Activated naive CD4-positive, alpha-beta T cell treated with anti-CD3 and anti-CD28 coated beads for 36 hours (primary cell): ENCODE results near the gene KLHL29. TPM values are rescaled to one million over a fixed set of nuclear protein-coding genes. Genes with fewer than 3 reads are reported as not detected.

Source experiments
- CTCF ChIA-PET: fragments of 350-600 bp; sonication (Branson Sonifier 250); formaldehyde crosslinking; loops from one replicate; lab custom pipeline; 2021; ENCODE audit warnings: antibody characterized with exemption; lab: Charles Lee
- DNase-seq: peaks from one replicate; pipeline ENCODE4 v3.0.0-alpha.2; 2020
- H3K27ac Mint-ChIP-seq: one replicate; pipeline ENCODE4 v1.8.0; 2021; ENCODE audit warnings: mild to moderate bottlenecking, mixed read lengths
- H3K27me3 Mint-ChIP-seq: one replicate; pipeline ENCODE4 v1.8.0; 2021; ENCODE audit warnings: low read depth, mixed read lengths
- H3K36me3 Mint-ChIP-seq: one replicate; pipeline ENCODE4 v1.8.0; 2021; ENCODE audit warnings: low read depth, mixed read lengths
- H3K4me1 Mint-ChIP-seq: one replicate; pipeline ENCODE4 v1.8.0; 2021; ENCODE audit warnings: low read depth, mixed read lengths
- H3K4me3 Mint-ChIP-seq: one replicate; pipeline ENCODE4 v1.8.0; 2021; ENCODE audit warnings: mild to moderate bottlenecking, moderate library complexity, mixed read lengths
- H3K9me3 Mint-ChIP-seq: one replicate; pipeline ENCODE4 v1.8.0; 2021; ENCODE audit warnings: mixed read lengths
- intact Hi-C: fragments of 100-400 bp; cut with micrococcal nuclease; formaldehyde crosslinking; loops from one replicate; pipeline ENCODE4 v1.15.1; 2023
- total RNA-seq, 2 experiments: library from RNA; stranded (reverse); gene quantifications; one replicate each; pipeline ENCODE4 v1.2.3, GENCODE V29; 2021

KLHL29 gene
- total RNA-seq, 2 experiments from 2014 or later: 2.4 to 2.9 TPM

- DNase-seq: no peak
- intact Hi-C loops: no loop called here
- CTCF ChIA-PET: no interaction called here
- H3K4me3 Mint-ChIP-seq: no peak overlapping the region
- H3K4me1 Mint-ChIP-seq: no peaks in the 10 kb centered on the region
- H3K27me3 Mint-ChIP-seq: no peaks in the 10 kb centered on the region
- H3K36me3 Mint-ChIP-seq: no peaks in the 10 kb centered on the region
- H3K27ac Mint-ChIP-seq: no peak overlapping the region
- no peaks in the 10 kb centered on the region for H3K9me3 Mint-ChIP-seq
These were observed 305.6 kb downstream of the KLHL29 start for GRCh38 chr2:23690421-23691105.

GRCh38 chr2:23691106-23691470, 306.1 kb downstream of the KLHL29 start:
- no peaks in the 10 kb centered on the region for H3K36me3 Mint-ChIP-seq

DNA sequence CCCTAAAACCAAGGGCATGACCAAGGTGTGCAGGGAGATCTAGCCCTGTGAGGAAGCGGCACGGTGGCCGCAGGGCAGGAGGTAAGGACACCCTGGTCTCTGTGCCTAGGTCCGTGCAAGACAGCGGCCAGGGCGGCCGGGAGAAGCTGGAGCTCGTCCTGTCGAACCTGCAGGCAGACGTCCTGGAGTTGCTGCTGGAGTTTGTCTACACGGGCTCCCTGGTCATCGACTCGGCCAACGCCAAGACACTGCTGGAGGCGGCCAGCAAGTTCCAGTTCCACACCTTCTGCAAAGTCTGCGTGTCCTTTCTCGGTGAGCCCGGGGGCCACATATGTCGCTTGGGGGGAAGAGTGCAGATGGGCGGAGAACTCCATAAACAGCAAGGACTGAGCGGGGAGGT, 306.6 kb downstream of the KLHL29 start:
- DNase-seq: no peak
- H3K36me3 Mint-ChIP-seq: no peaks in the 10 kb centered on the region
- H3K9me3 Mint-ChIP-seq: no peaks in the 10 kb centered on the region
- H3K27me3 Mint-ChIP-seq: no peaks in the 10 kb centered on the region
- H3K4me3 Mint-ChIP-seq: no peak overlapping the region
- no peaks in the 10 kb centered on the region for H3K4me1 Mint-ChIP-seq
- intact Hi-C loops: no loop called here
- CTCF ChIA-PET: no interaction called here
- H3K27ac Mint-ChIP-seq: no peak overlapping the region

More at GRCh38 chr2:23691106-23691470, 306.1 kb downstream of the KLHL29 start:
- CTCF ChIA-PET: no interaction called here
- Mint-ChIP-seq H3K27me3 (no peaks in the 10 kb centered on the region), H3K9me3 (no peaks in the 10 kb centered on the region), H3K4me3 (no peak overlapping the region), H3K4me1 (no peaks in the 10 kb centered on the region), H3K27ac (no peak overlapping the region)
- DNase-seq: no peak
- intact Hi-C loops: no loop called here

DNA sequence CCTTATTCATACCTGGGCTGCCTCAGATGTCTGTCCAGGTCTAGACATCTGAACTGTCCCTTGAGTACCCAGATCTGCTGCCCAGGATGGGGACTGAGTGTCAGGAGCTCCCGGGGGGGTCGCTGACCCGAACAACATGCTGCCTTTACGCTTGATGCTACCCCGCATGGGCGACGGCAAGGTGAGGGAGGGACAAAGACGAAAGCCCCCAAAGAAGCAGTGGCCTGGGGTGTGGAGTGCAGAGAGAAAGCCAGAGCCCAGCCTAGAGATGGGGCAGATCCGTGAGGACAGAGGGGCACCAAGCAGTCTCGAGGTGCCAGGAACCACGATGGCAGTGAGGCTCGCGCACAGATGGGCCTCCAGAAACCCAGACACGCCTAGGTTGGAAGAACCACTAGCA, 307.3 kb downstream of the KLHL29 start:
- H3K4me1 Mint-ChIP-seq: no peaks in the 10 kb centered on the region
- no peak overlapping the region for H3K4me3 Mint-ChIP-seq
- no peaks in the 10 kb centered on the region for H3K36me3 Mint-ChIP-seq
- CTCF ChIA-PET: no interaction called here
- intact Hi-C loops: no loop called here
- no peaks in the 10 kb centered on the region for H3K27me3 Mint-ChIP-seq
- no peaks in the 10 kb centered on the region for H3K9me3 Mint-ChIP-seq
- DNase-seq: no peak
- no peak overlapping the region for H3K27ac Mint-ChIP-seq

GRCh38 chr2:23692851-23693605, 308.0 kb downstream of the KLHL29 start:
- CTCF ChIA-PET: no interaction called here
- DNase-seq: no peak
- Mint-ChIP-seq H3K36me3 (no peaks in the 10 kb centered on the region), H3K27me3 (no peaks in the 10 kb centered on the region), H3K4me1 (no peaks in the 10 kb centered on the region), H3K4me3 (no peak overlapping the region), H3K27ac (no peak overlapping the region), H3K9me3 (no peaks in the 10 kb centered on the region)
- intact Hi-C loops: no loop called here

- Mint-ChIP-seq H3K36me3 (no peaks in the 10 kb centered on the region), H3K9me3 (no peaks in the 10 kb centered on the region), H3K27me3 (no peaks in the 10 kb centered on the region), H3K27ac (no peak overlapping the region), H3K4me3 (no peak overlapping the region), H3K4me1 (no peaks in the 10 kb centered on the region)
- CTCF ChIA-PET: no interaction called here
- no peak for DNase-seq
- intact Hi-C loops: no loop called here
These were observed 308.6 kb downstream of the KLHL29 start for GRCh38 chr2:23693606-23693951.

DNA sequence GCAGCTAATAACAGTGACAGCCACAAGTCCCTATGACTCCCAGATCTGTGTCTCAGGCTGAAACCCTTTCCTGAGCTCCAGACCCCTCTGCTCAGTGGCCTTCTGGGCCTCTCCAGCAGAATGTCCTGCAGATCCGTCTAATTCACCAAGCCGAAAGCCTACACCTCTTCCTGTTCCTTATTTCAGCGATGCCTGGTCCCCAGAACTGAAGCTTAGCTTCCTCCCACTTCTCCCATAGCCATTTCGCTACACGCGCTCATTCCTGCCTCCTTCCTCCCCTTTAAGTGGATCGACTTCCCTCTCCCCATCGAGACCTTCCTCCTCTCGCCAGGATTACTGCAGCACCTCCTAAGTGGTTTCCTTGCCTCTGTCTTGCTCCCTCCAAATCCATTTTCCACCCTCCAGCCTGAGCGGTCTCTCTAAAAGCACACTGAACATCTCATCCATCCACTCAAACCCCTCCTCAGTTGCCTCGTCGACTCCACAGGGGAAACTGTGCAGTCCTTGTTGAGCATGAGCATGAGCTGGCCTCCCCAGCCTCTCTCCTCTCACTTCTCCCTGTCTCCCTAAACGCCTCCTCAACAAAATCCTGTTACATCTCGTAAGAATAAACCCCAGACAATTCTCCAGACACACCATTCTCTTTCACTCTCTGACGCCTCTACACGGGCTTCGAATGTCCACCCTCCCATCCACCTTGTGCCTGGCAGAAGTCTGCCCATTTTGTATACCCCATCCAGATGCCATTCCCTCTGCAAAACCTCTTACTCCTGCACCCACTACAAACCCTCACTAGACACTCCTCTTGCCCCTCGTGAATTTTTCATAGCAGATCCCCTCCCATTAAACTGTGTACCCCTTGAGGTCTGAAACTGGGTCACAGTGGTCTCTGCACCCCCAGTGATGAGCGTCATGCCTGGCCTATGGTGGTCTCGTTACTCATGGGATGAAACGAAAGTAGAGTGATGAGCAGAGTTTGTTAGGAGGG, 309.4 kb downstream of the KLHL29 start:
- H3K9me3 Mint-ChIP-seq: no peaks in the 10 kb centered on the region
- DNase-seq: no peak
- no peaks in the 10 kb centered on the region for H3K4me1 Mint-ChIP-seq
- no peak overlapping the region for H3K27ac Mint-ChIP-seq
- H3K4me3 Mint-ChIP-seq: no peak overlapping the region
- no peaks in the 10 kb centered on the region for H3K27me3 Mint-ChIP-seq
- CTCF ChIA-PET: no interaction called here
- intact Hi-C loops: no loop called here
- no peaks in the 10 kb centered on the region for H3K36me3 Mint-ChIP-seq

DNA sequence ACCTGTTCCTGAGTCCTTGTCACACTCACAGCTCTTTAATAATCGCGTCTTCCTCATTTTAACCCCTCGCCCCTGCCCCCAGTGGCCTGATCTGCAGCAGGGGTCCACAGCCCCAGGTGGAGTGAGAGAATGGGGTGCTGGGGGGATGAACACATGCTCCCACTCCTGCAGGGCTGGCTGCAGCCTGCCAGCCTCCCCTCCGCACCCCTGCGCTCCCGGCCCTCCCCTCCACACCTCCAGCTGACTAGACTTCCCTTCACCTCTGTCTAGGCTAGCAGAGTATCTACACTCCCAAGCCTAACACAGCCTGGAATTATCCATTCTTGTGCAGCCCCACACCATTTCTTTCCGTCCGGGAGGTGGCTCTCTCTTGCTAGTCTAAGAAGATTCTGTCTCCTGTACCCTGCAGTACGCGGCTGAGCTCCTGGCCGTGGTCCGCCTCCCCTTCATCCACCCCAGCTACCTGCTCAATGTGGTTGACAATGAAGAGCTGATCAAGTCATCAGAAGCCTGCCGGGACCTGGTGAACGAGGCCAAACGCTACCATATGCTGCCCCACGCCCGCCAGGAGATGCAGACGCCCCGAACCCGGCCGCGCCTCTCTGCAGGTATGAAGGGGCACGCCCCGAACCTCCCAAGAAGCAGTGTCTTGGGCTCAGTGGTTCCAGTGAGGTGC, 310.4 kb downstream of the KLHL29 start:
- Mint-ChIP-seq H3K36me3 (peaks cover 4% of the 10 kb centered on the region), H3K4me1 (no peaks in the 10 kb centered on the region), H3K27me3 (no peaks in the 10 kb centered on the region), H3K27ac (no peak overlapping the region), H3K4me3 (no peak overlapping the region), H3K9me3 (no peaks in the 10 kb centered on the region)
- CTCF ChIA-PET: no interaction called here
- DNase-seq: no peak
- intact Hi-C loops: no loop called here

DNA sequence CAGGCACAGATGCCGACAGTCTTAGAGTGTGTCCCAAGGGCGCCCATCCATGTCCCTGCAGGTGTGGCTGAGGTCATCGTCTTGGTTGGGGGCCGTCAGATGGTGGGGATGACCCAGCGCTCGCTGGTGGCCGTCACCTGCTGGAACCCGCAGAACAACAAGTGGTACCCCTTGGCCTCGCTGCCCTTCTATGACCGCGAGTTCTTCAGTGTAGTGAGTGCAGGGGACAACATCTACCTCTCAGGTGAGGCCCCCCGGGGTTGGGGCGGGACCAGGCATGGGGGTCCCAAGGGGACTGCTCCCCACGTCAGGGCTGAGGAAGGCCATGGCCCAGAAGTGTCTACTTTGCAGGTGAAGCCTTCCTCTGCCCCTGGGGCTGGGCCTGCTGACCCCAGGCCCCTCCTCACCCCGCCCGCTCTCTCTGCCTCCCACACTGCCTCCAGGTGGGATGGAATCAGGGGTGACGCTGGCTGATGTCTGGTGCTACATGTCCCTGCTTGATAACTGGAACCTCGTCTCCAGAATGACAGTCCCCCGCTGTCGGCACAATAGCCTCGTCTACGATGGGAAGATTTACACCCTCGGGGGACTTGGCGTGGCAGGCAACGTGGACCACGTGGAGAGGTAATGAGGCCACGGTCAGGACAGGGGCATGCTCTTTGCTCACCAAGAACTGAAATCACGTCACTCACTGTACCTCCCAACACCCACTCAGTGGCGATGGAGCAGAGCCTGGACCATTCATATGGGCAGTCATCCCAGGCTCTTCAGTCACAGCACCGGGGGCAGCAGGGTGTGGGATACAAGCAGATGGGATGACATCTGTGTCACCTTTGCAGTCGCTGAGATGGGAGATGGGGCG, 311.1 kb downstream of the KLHL29 start:
- no peaks in the 10 kb centered on the region for H3K9me3 Mint-ChIP-seq
- no peaks in the 10 kb centered on the region for H3K4me1 Mint-ChIP-seq
- CTCF ChIA-PET: no interaction called here
- H3K36me3 Mint-ChIP-seq: peaks cover 4% of the 10 kb centered on the region
- H3K4me3 Mint-ChIP-seq: no peak overlapping the region
- no peak for DNase-seq
- H3K27me3 Mint-ChIP-seq: no peaks in the 10 kb centered on the region
- H3K27ac Mint-ChIP-seq: no peak overlapping the region
- intact Hi-C loops: no loop called here

DNA sequence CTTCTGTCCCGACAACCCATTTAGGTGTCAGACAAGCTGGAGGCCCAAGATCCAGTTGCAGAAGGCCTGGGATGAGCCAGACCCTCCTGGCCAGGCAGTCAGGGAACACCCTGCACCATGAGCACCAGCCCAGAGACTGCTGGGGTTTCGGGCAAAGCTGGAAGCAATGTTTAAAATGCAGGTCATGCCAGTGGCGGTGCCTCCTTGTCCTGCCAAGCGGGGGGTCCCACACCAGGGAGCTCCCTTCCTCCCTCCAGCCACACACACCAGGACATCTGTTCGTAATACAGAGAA, 311.7 kb downstream of the KLHL29 start:
- intact Hi-C loops: no loop called here
- no peak overlapping the region for H3K27ac Mint-ChIP-seq
- no peaks in the 10 kb centered on the region for H3K9me3 Mint-ChIP-seq
- no peaks in the 10 kb centered on the region for H3K27me3 Mint-ChIP-seq
- DNase-seq: no peak
- H3K4me3 Mint-ChIP-seq: no peak overlapping the region
- CTCF ChIA-PET: no interaction called here
- peaks cover 4% of the 10 kb centered on the region for H3K36me3 Mint-ChIP-seq
- H3K4me1 Mint-ChIP-seq: no peaks in the 10 kb centered on the region

- no peak for DNase-seq
- intact Hi-C loops: no loop called here
- no peak overlapping the region for H3K27ac Mint-ChIP-seq
- peaks cover 4% of the 10 kb centered on the region for H3K36me3 Mint-ChIP-seq
- no peaks in the 10 kb centered on the region for H3K27me3 Mint-ChIP-seq
- H3K9me3 Mint-ChIP-seq: no peaks in the 10 kb centered on the region
- H3K4me1 Mint-ChIP-seq: no peaks in the 10 kb centered on the region
- CTCF ChIA-PET: no interaction called here
- no peak overlapping the region for H3K4me3 Mint-ChIP-seq
These were observed 312.5 kb downstream of the KLHL29 start for GRCh38 chr2:23697256-23698075.
